OCI-LY1 (cell line): ENCODE results near the gene ANKRD52.

Source experiments
- H2AFZ ChIP-seq: fragments of 200-600 bp; sonication (generic), shearing (Covaris generic); 2 replicates; pipeline ENCODE4 v1.6.0; 2014; ENCODE audit warnings: antibody characterized with exemption, mild to moderate bottlenecking, low read length
- H3F3A ChIP-seq: fragments of 200-600 bp; sonication (generic), shearing (Covaris generic); 2 replicates; pipeline ENCODE4 v1.6.0; 2014; ENCODE audit warnings: mild to moderate bottlenecking, antibody characterized with exemption, low read length, moderate library complexity; ENCODE audit not compliant: insufficient read depth
- H3K27ac ChIP-seq: fragments of 200-600 bp; sonication (generic); 2 replicates; pipeline ENCODE4 v1.5.1; 2014; ENCODE audit warnings: low read length, mixed run types, mild to moderate bottlenecking, low read depth; ENCODE audit not compliant: poor library complexity, severe bottlenecking
- H3K27me3 ChIP-seq: fragments of 200-600 bp; sonication (generic); 2 replicates; pipeline ENCODE4 v1.6.0; 2014; ENCODE audit warnings: antibody characterized with exemption, mild to moderate bottlenecking, low read length, moderate library complexity; ENCODE audit not compliant: insufficient read depth
- H3K36me3 ChIP-seq: fragments of 200-600 bp; sonication (generic); 2 replicates; pipeline ENCODE4 v1.6.1; 2014; ENCODE audit warnings: mild to moderate bottlenecking, antibody characterized with exemption, low read length, moderate library complexity, mixed read lengths; ENCODE audit not compliant: insufficient read depth
- H3K4me1 ChIP-seq: fragments of 200-600 bp; sonication (generic); 2 replicates; pipeline ENCODE4 v1.5.1; 2014; ENCODE audit warnings: mild to moderate bottlenecking, low read length, moderate library complexity; ENCODE audit not compliant: insufficient read depth, severe bottlenecking
- H3K4me2 ChIP-seq: fragments of 200-600 bp; sonication (generic), shearing (Covaris generic); 2 replicates; pipeline ENCODE4 v1.6.1; 2014; ENCODE audit warnings: low read length
- H3K4me3 ChIP-seq: fragments of 200-600 bp; sonication (generic); 2 replicates; pipeline ENCODE4 v1.5.1; 2014; ENCODE audit warnings: low read length, low read depth, mild to moderate bottlenecking, mixed read lengths; ENCODE audit not compliant: poor library complexity, severe bottlenecking
- H3K79me2 ChIP-seq: fragments of 200-600 bp; shearing (Covaris generic); 2 replicates; pipeline ENCODE4 v1.6.1; 2016; ENCODE audit warnings: mixed run types, low read length, mixed read lengths; ENCODE audit not compliant: insufficient read depth
- H3K9ac ChIP-seq: fragments of 200-600 bp; sonication (generic), shearing (Covaris generic); 2 replicates; pipeline ENCODE4 v1.6.1; 2014; ENCODE audit warnings: mild to moderate bottlenecking, low read length, mixed read lengths
- H3K9me2 ChIP-seq: fragments of 200-600 bp; sonication (generic), shearing (Covaris generic); 2 replicates; pipeline ENCODE4 v1.6.1; 2014; ENCODE audit warnings: low read depth, mild to moderate bottlenecking, low read length, mixed read lengths
- H3K9me3 ChIP-seq: fragments of 200-600 bp; shearing (Covaris generic); 2 replicates; pipeline ENCODE4 v1.6.1; 2014; ENCODE audit warnings: low read length, mixed read lengths
- H4K20me1 ChIP-seq: fragments of 200-600 bp; sonication (generic), shearing (Covaris generic); 2 replicates; pipeline ENCODE4 v1.6.0; 2016; ENCODE audit warnings: mild to moderate bottlenecking, low read length; ENCODE audit not compliant: insufficient read depth
- CTCF ChIP-seq: fragments of 200-600 bp; sonication (generic), shearing (Covaris generic); IDR thresholded peaks from 2 replicates; pipeline ENCODE4 v1.5.1; 2017; ENCODE audit warnings: mild to moderate bottlenecking, antibody characterized with exemption, low read length, moderate library complexity, mixed read lengths
- EZH2 ChIP-seq: fragments of 200-600 bp; sonication (generic), shearing (Covaris generic); IDR thresholded peaks from 2 replicates; pipeline ENCODE4 v1.8.0; 2017; ENCODE audit warnings: borderline replicate concordance, mixed run types, mild to moderate bottlenecking, antibody characterized with exemption, low read length, moderate library complexity, mixed read lengths

The ANKRD52 gene

GRCh38 chr12:56241424-56242303, 16.5 kb downstream of the ANKRD52 start:
- Histone ChIP-seq H3K9ac (no peak overlapping the region), H3K27me3 (no peaks in the 10 kb centered on the region), H4K20me1 (no peaks in the 10 kb centered on the region), H3K27ac (no peak overlapping the region), H2AFZ (no peak overlapping the region), H3K79me2 (no peaks in the 10 kb centered on the region), H3K9me2 (no peaks in the 10 kb centered on the region), H3K36me3 (peaks cover 68% of the 10 kb centered on the region), H3K4me3 (no peak overlapping the region), H3K4me2 (no peak overlapping the region), H3K9me3 (no peaks in the 10 kb centered on the region), H3F3A (no peaks in the 10 kb centered on the region), H3K4me1 (peaks cover 6% of the 10 kb centered on the region)
- TF ChIP-seq EZH2, result no peak

- H3K27me3 ChIP-seq, result no peaks in the 10 kb centered on the region
- H3K9me2 ChIP-seq, result no peaks in the 10 kb centered on the region
- H2AFZ ChIP-seq, result no peak overlapping the region
- peaks cover 3% of the 10 kb centered on the region for H3K4me1 ChIP-seq
- H3K4me3 ChIP-seq, result no peak overlapping the region
- peaks cover 30% of the 10 kb centered on the region for H3K36me3 ChIP-seq
- no peak overlapping the region for H3K27ac ChIP-seq
- no peaks in the 10 kb centered on the region for H3F3A ChIP-seq
- H3K9me3 ChIP-seq, result no peaks in the 10 kb centered on the region
- H3K9ac ChIP-seq, result no peak overlapping the region
- no peaks in the 10 kb centered on the region for H4K20me1 ChIP-seq
- H3K4me2 ChIP-seq, result no peak overlapping the region
- TF ChIP-seq EZH2, result no peak
- no peak for TF ChIP-seq CTCF
- no peaks in the 10 kb centered on the region for H3K79me2 ChIP-seq
Measured at GRCh38 chr12:56237552-56237951, 20.6 kb downstream of the ANKRD52 start.

- Histone ChIP-seq H3F3A (no peaks in the 10 kb centered on the region), H3K36me3 (peaks cover 25% of the 10 kb centered on the region)
Measured at GRCh38 chr12:56236985-56237384, 21.2 kb downstream of the ANKRD52 start.

More at GRCh38 chr12:56236985-56237384, 21.2 kb downstream of the ANKRD52 start:
- H4K20me1 ChIP-seq, result no peaks in the 10 kb centered on the region
- no peak overlapping the region for H3K9ac ChIP-seq
- no peak overlapping the region for H3K4me2 ChIP-seq
- no peak for TF ChIP-seq CTCF
- no peak overlapping the region for H3K27ac ChIP-seq
- no peak overlapping the region for H3K4me3 ChIP-seq
- no peaks in the 10 kb centered on the region for H3K79me2 ChIP-seq
- H3K4me1 ChIP-seq, result no peaks in the 10 kb centered on the region
- H3K9me2 ChIP-seq, result no peaks in the 10 kb centered on the region
- no peaks in the 10 kb centered on the region for H3K27me3 ChIP-seq
- H3K9me3 ChIP-seq, result no peaks in the 10 kb centered on the region
- no peak overlapping the region for H2AFZ ChIP-seq
